Activated CD8-positive, alpha-beta T cell treated with anti-CD3 and anti-CD28 coated beads for 36 hours (primary cell): ENCODE results near the gene CDC23. TPM values are rescaled to one million over a fixed set of nuclear protein-coding genes. Genes with fewer than 3 reads are reported as not detected.

ENCODE experiments used
- ATAC-seq: fragments of 200-7000 bp; cut with Tn5 transposase; one replicate; pipeline ENCODE4 v1.10.0; 2021; ENCODE audit warnings: mild to moderate bottlenecking, moderate library complexity
- CTCF ChIA-PET: fragments of 350-600 bp; sonication (Branson Sonifier 250); formaldehyde crosslinking; loops from one replicate; lab custom pipeline; 2021; ENCODE audit warnings: antibody characterized with exemption; lab: Charles Lee
- POLR2A ChIA-PET: fragments of 350-600 bp; sonication (Branson Sonifier 250); formaldehyde crosslinking; loops from one replicate; lab custom pipeline; 2021; ENCODE audit warnings: antibody characterized with exemption; lab: Charles Lee
- DNase-seq: peaks from one replicate; pipeline ENCODE4 v3.0.0-alpha.2; 2020
- H3K27ac Mint-ChIP-seq: one replicate; pipeline ENCODE4 v1.8.0; 2021; ENCODE audit warnings: mild to moderate bottlenecking, mixed read lengths
- H3K27me3 Mint-ChIP-seq: one replicate; pipeline ENCODE4 v1.8.0; 2021; ENCODE audit warnings: mixed read lengths
- H3K36me3 Mint-ChIP-seq: one replicate; pipeline ENCODE4 v1.8.0; 2021; ENCODE audit warnings: low read depth, mixed read lengths
- H3K4me1 Mint-ChIP-seq: one replicate; pipeline ENCODE4 v1.8.0; 2021; ENCODE audit warnings: low read depth, mixed read lengths
- H3K4me3 Mint-ChIP-seq: one replicate; pipeline ENCODE4 v1.8.0; 2021; ENCODE audit warnings: mild to moderate bottlenecking, moderate library complexity, mixed read lengths
- H3K9me3 Mint-ChIP-seq: one replicate; pipeline ENCODE4 v1.8.0; 2021; ENCODE audit warnings: mixed read lengths
- CTCF ChIP-seq: fragments of 200-600 bp; IDR thresholded peaks from one replicate; pipeline ENCODE4 v1.8.0; 2022; ENCODE audit warnings: antibody characterized with exemption, mild to moderate bottlenecking
- intact Hi-C: fragments of 100-400 bp; cut with micrococcal nuclease; formaldehyde crosslinking; loops from one replicate; pipeline ENCODE4 v1.10.0; 2022
- total RNA-seq, 2 experiments: library from RNA; stranded (reverse); gene quantifications; one replicate each; pipeline ENCODE4 v1.2.3, GENCODE V29; 2021

The CDC23 gene
- total RNA-seq, 2 experiments from 2014 or later = 40.4 to 43.8 TPM

DNA sequence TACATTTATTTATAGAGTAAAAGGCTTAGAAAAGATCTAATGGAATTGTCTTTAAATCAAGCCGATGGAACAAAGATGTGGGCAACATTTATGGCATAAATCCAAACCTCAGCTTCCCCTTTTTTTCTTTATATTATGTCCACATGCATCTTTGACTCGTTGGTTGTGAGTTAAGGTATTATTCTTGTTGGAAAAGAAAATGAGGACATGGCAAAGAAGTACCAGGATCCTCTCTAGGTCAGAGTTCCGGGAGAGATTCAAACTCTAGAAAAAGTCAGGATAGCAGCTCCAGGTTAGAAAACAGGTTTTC, 73.4 kb downstream of the CDC23 start:
- TF ChIP-seq CTCF = no peak

DNA sequence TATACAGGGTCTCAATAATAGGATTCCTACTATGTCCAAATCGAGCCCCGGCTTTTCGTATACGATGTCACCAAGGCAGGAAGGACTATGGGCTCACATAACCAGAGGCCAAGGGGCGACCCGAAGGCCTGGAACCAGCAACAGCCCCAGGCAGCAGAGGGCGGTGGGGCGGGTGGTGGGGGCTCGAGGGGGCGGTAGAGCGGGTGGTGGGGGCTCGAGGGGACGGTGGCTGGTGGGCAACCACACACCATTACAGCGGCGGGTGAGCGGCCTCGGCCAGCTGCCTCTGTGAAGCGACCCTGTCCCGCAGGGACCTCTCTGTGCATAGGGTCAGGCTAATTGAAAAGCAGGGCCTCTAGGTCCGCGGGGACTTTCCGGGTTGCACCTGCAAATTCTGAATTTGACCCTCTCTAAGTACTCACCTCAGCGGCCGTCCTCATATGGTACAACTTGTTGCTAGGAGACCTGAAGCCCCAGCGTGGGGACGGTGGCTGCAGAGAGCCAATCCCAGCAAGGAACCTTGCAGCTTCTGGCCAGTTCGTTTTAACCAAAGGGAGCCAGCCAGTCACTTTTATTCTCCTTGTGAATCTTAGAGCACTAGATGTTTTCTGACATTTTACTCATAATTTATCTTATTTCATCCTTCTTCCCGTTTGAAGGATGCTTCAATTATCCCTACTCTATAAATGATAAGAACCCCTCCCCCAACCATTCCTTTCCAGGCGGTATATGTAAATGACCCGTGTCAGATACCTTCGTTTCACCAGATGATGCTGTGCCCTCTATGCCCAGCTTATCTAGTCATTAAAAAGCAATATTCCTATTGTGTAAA, 74.0 kb downstream of the CDC23 start, which contains the start of gene NME5:
TSS of gene NME5 (minus strand) at position 480 of the 832 bp plus-strand sequence. CDS start 648 bp downstream, outside the sequence.
- no peak for TF ChIP-seq CTCF
- CTCF ChIA-PET = interaction anchor here (0.8 to 2.0 kb wide), 6 partner anchors 58 to 360 kb away, joined by 3 to 8 read pairs (median 5); no protein-coding TSS in a partner anchor
- peaks cover 4% of the 10 kb centered on the region for H3K4me1 Mint-ChIP-seq
- no peak within 1 kb of the TSS for H3K27ac Mint-ChIP-seq
- ATAC-seq (no peak), DNase-seq (peak; percentile 28)
- H3K4me3 Mint-ChIP-seq = no peak within 1 kb of the TSS
- H3K9me3 Mint-ChIP-seq = no peaks in the 10 kb centered on the region
- intact Hi-C loops = no loop called here
- peaks cover 13% of the 10 kb centered on the region for H3K27me3 Mint-ChIP-seq
- POLR2A ChIA-PET = interaction anchor here (0.6 kb wide), 1 partner anchor 10 kb away, joined by 4 read pairs; no protein-coding TSS in a partner anchor
- no peaks in the 10 kb centered on the region for H3K36me3 Mint-ChIP-seq

More for the DNA sequence above, 73.4 kb downstream of the CDC23 start:
- no peak overlapping the region for H3K4me3 Mint-ChIP-seq
- DNase-seq = no peak
- H3K9me3 Mint-ChIP-seq = no peaks in the 10 kb centered on the region
- intact Hi-C loops = no loop called here
- H3K27me3 Mint-ChIP-seq = peaks cover 13% of the 10 kb centered on the region
- peaks cover 4% of the 10 kb centered on the region for H3K4me1 Mint-ChIP-seq
- no peak for ATAC-seq
- H3K27ac Mint-ChIP-seq = no peak overlapping the region
- H3K36me3 Mint-ChIP-seq = no peaks in the 10 kb centered on the region
- POLR2A ChIA-PET = interaction anchor here (0.6 kb wide), 2 partner anchors 10 to 239 kb away, joined by 3 to 4 read pairs; no protein-coding TSS in a partner anchor
- CTCF ChIA-PET = interaction anchor here (0.7 to 2.0 kb wide), 7 partner anchors 11 to 361 kb away, joined by 3 to 8 read pairs (median 5); no protein-coding TSS in a partner anchor

Other genes with a start within 250 kb of the CDC23 start
- gene FAM13B, start 180.2 kb downstream of the CDC23 start, total RNA-seq = 10 to 100 TPM; 14.8 to 17.5 TPM
- gene WNT8A, start 129.3 kb downstream of the CDC23 start, total RNA-seq = not detected
- gene NME5, start 73.9 kb downstream of the CDC23 start, total RNA-seq = not detected
- 10 to 100 TPM; 42.0 to 46.3 TPM for gene BRD8, start 34.7 kb downstream of the CDC23 start, total RNA-seq
- gene KIF20A, start 34.2 kb downstream of the CDC23 start, total RNA-seq = 10 to 100 TPM; 50.7 to 51.4 TPM
- gene GFRA3, start 61.3 kb upstream of the CDC23 start, total RNA-seq = not detected
- gene CDC25C, start 118.5 kb upstream of the CDC23 start, total RNA-seq = 10 to 100 TPM; 12.2 to 14.6 TPM
- gene FAM53C, start 124.9 kb upstream of the CDC23 start, total RNA-seq = 10 to 100 TPM; 25.8 to 29.1 TPM
- 10 to 100 TPM; 41.6 to 41.9 TPM for gene KDM3B, start 139.4 kb upstream of the CDC23 start, total RNA-seq
- 1 to 10 TPM; 2.9 to 3.1 TPM for gene REEP2, start 225.7 kb upstream of the CDC23 start, total RNA-seq